HG03439 (cell line): ENCODE results near the gene SERPINA6.
"Not testable (repeated sequence)": the region's sequence is repeated elsewhere in the genome, so short reads cannot be mapped to it uniquely, and the experiment has no call there.

Experiments
- ATAC-seq: cut with Tn5 transposase; IDR thresholded peaks from one replicate; pipeline ENCODE4 v1.9.1; 2021; ENCODE audit warnings: mild to moderate bottlenecking, moderate library complexity; ENCODE audit not compliant: unreplicated experiment

The SERPINA6 gene

GRCh38 chr14:94355191-94355794 lies 32.2 kb upstream of the SERPINA6 start:
- no peak for ATAC-seq

DNA sequence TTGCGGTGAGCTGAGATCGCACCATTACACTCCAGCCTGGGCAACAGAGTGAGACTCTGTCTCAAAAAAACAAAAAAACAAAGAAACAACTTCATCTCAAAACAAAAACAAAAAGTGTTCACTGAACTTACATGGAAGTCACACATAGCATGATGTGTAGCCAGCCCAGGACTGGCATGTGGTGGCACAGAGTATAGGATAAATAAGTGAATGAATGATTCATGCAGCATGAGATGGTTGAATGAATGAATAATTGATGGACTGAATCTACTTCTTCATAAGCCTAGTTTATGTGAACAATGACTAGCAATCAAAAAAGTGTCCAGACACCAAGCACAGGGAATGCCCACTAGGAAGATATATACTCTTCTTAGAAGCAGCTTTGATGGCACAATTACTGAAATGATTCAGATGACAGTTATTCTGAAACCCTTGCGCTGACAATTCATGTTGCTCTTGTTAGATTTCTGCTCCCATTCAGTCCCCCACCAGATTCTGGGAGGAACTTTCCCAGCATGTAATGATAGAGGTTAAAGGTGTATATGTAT lies 31.6 kb upstream of the SERPINA6 start:
- no peak for ATAC-seq

DNA sequence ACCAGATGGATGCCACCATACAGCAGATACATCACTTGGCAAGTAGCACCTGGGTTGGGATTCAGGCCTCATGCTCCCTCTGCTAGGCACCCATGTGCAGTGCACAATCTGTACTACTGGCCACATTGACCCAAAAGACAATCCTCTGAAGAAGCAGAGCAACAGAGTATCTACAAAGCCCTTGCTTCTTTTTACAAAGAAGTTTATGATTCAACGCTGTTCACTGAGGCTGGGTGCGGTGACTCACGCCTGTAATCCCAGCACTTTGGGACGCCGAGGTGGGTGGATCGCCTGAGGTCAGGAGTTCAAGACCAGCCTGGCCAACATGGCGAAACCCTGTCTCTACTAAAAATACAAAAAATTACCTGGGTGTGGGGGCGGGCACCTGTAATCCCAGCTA lies 31.1 kb upstream of the SERPINA6 start:
- not testable (repeated sequence) for ATAC-seq

GRCh38 chr14:94349276-94349675 lies 26.1 kb upstream of the SERPINA6 start:
- ATAC-seq: no peak

DNA sequence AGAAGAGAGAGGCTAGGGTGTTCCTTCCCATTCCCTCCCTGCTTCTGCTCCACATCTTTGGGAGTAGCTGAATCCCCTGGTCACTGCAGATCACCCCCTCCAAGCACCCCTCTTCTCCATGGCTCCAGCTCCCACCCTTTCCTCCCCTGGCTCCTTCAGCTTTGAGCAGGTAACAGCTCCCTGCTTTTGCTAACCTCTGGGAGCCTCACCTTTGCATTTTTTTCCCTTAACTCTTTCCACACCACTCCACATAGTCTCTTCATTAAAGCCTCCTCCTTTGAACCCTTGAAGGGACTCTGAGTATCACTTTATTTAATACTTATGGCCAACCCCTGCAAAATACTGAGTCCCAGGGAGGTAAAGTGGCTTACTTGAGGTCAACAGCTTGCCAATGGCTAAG lies 25.7 kb upstream of the SERPINA6 start:
- no peak for ATAC-seq

GRCh38 chr14:94346841-94347240 lies 23.7 kb upstream of the SERPINA6 start:
- no peak for ATAC-seq

DNA sequence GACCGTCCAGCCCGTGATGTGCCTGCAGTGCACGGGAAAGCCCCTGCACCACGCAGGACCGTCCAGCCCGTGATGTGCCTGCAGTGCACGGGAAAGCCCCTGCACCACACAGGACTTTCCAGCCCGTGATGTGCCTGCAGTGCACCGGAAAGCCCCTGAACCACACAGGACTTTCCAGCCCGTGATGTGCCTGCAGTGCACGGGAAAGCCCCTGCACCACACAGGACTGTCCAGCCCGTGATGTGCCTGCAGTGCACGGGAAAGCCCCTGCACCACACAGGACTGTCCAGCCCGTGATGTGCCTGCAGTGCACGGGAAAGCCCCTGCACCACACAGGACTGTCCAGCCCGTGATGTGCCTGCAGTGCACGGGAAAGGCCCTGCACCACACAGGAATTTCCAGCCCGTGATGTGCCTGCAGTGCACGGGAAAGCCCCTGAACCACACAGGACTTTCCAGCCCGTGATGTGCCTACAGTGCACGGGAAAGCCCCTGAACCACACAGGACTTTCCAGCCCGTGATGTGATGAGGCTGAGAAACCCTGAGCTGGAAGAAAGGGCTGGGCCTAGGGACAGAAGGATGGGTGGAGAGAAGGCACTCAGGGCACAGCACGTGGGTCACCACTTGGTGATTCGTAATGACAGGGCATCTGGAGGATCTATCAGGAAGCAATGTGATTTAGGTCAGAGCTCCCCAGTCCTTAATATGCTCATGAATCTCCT lies 23.1 kb upstream of the SERPINA6 start:
- ATAC-seq: not testable (repeated sequence)

GRCh38 chr14:94345344-94346064 lies 22.4 kb upstream of the SERPINA6 start:
- ATAC-seq: no peak

- ATAC-seq: no peak
Measured at GRCh38 chr14:94344389-94344788, 21.3 kb upstream of the SERPINA6 start.

DNA sequence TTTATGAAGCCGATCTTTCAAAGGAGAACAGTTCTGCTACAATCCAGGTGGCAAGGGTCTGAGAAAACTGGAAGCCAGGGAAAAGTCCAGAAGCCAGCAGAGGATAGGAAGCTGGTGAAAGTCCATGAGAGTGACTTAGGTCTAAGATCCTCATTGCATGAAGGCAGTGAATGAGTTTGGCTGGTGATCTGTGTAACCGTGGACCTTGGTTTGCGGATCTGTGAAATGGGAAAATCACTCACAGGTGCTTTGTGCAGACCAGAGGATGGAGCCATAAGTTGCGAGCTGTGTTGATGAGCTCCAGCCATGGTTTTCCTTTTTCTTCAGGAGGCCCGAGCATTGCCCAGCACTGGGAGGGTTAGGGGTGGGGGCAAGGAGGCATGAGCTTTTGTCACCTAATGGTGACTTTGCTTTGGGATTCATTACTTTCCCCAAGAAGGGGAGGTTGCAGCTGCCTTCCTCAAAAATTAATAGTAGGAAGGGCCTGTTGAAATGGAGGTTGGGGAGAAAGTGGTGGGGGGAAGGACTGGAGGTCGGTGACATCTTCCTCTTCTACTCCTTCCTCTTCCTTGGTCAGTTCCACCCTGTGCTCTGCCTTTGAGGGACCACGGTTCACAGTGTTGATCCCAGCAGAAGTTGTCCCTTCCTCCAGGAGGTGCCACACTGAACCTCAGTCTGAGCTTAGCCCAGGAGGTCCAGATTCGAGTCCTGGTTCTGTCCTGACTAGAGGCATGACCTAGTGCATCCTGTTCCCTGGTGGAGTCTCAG lies 20.3 kb upstream of the SERPINA6 start:
- no peak for ATAC-seq

DNA sequence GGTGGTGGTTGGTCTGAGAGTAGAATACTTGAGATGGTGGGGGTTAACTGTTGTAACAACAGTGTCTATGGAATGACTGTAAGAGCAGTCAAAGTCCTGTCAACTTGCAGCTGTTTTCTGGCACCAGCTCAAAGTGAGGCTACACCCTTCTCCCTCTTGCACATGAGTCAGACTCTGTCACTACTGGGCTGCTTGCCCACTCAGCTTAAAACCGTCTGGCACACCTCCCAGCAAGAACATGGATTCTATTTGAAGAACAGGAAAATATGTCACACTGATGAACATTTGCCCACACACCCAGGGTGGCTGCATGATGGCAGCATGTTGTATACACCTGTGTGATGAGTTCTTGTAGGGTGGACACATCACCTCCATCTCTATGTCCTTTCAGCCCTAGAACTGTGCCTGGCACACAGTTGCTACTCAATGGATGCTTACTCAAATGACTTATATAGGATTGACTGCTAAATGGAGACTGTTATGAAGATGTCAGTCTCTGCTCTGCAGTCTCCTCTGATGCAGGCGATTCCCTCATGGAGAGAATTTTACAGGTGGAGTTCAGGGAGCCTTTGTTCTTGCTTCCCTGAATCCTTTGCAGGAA lies 19.3 kb upstream of the SERPINA6 start:
- no peak for ATAC-seq

DNA sequence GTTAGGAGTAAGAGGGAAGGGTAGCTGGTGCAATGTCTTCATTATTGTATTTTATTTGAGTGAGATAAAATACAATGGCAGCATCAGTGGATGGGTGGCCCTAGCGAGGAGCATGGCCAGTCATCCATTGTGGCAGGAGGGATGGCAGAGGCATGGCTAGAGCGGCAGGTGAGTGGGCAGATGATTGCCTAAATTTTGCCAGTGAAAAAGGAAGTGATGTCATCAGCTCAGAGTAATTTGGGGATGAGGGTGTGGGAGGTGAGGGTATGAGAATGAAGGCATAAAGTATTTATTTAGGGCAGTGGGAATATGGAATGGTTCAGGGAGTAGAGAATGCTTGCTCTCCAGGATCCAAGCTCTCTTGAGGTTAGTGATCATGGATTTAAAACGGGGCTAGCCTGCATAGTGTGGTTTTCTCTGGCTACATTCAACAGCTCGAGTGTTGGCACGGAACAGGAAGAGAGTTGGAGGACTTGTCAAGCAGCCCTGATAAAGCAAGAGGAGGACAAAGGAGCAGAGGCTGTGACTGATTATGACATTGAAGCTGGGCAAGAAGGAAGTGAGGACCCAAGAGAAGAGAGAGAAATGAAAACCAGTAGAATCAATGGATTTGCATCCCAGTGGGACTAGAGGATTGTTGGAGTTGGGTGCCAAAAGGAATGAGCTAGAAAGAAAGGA lies 18.7 kb upstream of the SERPINA6 start:
- ATAC-seq: no peak

DNA sequence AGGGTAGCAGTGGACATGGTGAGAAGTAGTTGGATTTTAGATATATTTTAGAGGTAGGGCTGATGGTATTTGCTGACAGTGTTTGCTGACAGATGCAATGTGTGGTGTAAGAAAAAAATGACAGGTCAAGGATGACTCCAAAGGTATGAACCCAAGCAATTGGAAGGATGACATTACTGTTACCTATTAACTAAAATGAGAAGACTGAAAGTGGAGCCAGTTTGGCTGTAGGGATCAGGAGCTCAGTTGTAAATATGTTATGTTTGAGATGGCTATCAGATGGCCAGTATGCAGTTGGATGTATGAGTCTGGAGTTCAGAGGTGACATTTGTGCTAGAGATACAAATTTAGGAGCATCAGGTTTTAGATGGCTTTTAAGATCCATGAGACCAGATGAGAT lies 17.4 kb upstream of the SERPINA6 start:
- no peak for ATAC-seq

- no peak for ATAC-seq
Measured at GRCh38 chr14:94338023-94338422, 14.9 kb upstream of the SERPINA6 start.

- no peak for ATAC-seq
Measured at GRCh38 chr14:94337274-94337673, 14.1 kb upstream of the SERPINA6 start.

DNA sequence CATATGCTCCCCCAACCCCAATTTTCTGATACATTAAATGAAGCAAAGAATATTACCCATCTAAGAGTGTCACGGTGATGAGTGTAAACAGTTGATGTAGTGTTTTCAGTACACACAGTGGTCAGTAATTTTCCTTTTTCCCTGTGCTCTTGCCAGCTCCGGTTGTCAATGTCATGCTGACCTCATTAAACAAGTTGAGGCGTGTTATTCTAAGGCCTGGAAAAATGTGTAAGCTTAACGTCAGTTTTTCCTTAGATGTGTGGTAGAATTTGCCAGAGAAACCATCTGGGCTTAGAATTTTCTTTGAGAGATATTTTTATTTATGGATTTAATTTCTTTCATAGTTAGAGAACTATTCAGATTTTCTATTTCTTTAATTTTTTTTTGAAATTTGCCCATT lies 11.7 kb upstream of the SERPINA6 start:
- no peak for ATAC-seq

DNA sequence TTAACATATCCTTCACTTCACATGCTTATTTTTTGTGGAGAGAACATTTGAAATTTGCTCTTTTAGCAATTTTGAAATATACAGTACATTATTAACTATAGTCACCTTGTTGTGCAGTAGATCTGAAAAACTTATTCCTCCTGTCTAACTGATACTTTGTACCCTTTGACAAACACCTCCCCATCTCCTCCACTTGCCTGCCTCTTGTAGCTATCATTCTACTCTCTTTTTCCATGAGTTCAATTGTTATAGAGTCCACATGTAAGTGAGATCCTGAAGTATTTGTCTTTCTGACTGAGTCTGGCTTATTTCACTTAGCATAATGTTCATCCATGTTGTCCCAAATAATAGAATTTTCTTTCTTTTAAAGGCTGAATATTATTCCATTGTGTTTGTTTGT lies 9.5 kb upstream of the SERPINA6 start:
- ATAC-seq: no peak

DNA sequence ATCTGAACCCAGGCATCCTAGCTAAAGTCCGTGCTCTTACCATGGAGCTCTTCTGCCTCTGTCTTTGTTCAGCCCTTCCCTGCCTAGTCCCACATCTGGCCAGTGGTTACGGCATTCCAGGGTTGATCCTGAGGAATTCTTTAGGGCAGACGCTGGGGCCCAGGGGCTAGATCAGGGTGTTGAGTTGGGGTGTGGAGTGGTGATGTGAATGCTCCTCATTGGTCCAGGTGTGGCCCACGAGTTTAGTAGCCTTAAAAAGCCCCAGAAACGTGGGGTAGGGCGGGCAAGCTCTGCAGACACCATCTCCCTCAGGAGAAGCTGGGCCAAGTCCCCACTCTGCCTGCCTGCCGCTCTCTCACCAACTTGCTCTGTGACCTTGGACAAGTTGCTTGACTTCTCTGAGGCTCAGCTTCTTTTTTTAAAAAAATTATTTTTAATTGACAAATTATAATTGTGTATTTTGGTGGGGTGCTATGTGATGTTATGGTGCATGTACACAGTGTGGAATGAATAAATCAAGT lies 9.0 kb upstream of the SERPINA6 start:
- no peak for ATAC-seq

GRCh38 chr14:94331462-94331861 lies 8.3 kb upstream of the SERPINA6 start:
- no peak for ATAC-seq

GRCh38 chr14:94330857-94331256 lies 7.7 kb upstream of the SERPINA6 start:
- ATAC-seq: no peak
